GM19397 (cell line): Measurements from ENCODE around the gene MAMLD1.

ENCODE experiments used
- ATAC-seq: cut with Tn5 transposase; IDR thresholded peaks from one replicate; pipeline ENCODE4 v1.9.1; 2021; ENCODE audit warnings: mild to moderate bottlenecking, moderate library complexity; ENCODE audit not compliant: unreplicated experiment

MAMLD1 gene

DNA sequence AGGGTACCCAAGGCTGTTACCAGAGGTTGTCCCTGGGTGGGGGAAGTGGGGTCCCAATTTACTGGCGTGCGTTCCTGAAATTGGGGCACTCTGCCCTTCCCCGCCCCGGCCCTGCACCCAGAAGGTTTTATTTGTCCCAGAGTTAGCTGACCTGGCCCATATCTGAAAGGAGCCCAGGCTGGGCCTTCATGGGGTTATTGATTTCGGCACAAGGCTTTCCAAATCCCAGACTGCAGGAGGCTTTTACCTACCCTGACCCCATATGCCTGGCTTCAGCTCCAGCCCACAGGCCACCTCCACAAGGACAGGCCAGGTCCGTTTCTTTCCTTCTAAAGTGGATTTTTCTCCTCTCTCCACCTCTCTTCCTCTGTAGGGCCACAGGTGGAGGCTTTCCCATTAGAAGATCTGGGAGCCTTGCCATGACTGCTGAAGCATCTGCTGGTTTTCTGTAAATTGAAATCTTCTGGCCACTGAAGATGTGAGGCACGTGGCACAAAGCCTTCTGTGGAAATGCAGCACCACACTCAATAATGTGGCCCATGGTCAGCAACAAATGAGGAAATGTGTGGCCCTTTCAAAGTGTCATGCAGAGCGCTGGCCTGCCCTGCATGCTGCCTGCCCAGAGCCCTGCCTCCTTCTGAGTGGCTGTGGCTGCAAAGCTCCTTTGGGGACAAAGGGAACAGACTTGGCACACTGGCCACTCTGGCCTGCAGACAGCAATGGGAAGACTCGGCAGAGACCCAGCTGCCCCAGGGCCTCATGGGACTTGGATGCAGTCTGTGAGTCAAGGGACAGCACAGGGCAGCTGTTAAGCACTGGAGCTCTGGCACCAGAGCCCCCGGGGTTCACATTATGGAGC is 162.2 kb downstream of the MAMLD1 start:
- ATAC-seq, result no peak

DNA sequence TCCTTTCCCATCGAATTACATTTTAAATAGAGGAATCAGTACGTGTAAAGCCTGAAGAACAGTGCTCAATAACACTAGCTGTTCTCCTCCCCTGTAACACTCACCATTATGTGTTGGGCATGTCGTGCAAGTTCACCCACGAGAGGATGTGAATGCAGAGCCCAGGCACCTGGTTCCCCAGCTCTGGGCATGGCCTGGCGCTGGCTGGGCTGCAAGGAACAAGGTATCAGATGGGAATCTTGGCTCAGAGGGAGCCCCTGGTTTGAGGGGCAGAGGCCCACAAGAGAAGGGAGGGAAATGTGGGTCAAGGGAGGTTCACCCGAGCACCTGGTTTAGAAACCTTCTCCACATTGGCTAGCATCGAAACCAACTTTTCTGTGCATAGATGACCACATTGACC is 163.6 kb downstream of the MAMLD1 start:
- no peak for ATAC-seq

DNA sequence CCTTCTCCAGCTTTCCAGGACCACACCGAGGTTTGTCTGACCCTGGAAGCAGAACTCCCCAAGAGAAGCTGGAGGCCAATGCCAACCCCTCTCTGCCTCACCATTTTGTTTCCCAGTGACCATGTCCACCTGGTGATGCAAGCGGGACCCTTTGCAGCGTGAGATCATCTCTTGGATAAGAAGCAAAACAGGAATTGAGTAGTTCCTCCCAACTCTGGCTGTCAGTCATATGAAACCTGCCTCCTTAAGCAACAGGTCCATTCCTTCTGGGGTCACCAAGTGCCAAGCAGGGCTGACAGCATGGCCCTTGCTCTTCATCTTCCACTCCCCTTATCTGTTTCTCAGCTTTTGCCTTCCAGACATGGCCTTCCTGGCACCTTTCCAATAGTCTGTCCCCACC is 164.0 kb downstream of the MAMLD1 start:
- no peak for ATAC-seq

DNA sequence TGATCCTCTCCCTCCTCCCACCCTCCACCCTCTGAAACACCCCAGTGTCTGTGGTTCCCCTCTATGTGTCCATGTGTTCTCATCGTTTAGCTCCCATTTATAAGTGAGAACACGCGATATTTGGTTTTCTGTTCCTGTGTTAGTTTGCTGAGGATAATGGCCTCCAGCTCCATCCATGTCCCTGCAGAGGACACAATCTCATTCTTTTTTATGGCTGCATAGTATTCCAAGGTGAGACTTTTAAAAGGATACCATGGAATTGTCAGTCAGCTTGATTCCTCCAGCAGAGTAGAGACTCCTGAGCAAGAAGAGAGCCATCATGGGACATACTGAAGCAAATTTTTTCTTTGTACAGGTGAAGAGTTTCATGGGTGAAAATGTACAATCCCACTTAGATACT is 166.5 kb downstream of the MAMLD1 start:
- ATAC-seq, result no peak

DNA sequence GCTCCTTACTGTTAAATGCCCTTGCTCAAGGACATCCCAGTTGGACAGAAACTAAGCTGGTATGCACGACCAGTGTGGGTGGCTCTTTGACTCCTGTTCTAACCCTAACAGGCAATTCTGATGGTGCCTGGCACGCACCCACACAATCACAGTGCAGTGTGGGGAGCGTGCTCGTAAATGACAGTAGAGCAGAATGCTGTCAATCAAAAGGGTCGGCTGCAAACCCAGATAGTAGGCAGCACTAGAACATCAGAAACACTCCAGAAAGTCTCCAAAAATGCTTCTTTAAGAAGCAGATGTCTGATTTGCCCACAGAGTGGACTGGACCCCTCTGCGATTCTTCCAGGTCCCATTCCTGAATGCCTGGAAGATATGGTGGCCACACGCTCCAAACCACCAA is 167.7 kb downstream of the MAMLD1 start:
- no peak for ATAC-seq

DNA sequence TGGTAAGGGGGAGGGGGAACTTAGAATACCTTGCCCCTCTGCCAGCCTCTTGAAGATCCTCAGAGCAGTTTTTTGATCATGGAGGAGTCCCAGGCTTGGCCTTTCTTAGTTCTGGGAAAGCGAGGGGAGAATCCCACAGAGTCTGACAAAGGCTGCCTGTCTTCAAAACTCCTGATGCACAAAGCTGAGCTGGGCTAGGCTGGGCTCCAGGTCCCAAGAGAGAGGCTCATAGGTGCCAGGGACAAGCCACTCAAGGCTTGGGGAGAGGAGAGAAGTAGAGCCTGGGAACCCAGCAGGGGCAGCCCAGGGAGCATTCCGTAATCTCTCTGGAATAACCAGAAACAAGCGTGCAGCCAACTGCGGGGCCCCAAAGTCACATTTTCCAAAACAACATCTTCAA is 168.3 kb downstream of the MAMLD1 start:
- ATAC-seq, result no peak

DNA sequence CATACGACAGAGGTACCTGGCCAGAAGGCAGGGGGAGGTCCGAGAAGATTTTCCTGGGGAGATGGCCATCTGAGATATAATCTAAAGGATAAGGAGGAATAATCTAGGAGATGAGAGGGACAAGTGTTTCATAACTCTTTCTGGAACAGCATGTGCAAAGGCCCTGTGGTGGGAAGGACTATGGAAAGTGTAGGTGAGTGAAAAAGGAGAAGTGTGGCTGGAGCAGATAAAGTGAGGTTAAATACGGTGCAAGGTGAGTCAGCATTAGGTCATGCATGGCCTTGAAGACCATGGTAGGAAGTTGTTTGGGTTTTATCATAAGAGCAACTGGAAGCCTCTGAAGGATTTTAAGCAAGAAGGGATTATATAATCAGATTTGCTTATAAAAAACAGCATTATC is 170.7 kb downstream of the MAMLD1 start:
- ATAC-seq, result no peak

DNA sequence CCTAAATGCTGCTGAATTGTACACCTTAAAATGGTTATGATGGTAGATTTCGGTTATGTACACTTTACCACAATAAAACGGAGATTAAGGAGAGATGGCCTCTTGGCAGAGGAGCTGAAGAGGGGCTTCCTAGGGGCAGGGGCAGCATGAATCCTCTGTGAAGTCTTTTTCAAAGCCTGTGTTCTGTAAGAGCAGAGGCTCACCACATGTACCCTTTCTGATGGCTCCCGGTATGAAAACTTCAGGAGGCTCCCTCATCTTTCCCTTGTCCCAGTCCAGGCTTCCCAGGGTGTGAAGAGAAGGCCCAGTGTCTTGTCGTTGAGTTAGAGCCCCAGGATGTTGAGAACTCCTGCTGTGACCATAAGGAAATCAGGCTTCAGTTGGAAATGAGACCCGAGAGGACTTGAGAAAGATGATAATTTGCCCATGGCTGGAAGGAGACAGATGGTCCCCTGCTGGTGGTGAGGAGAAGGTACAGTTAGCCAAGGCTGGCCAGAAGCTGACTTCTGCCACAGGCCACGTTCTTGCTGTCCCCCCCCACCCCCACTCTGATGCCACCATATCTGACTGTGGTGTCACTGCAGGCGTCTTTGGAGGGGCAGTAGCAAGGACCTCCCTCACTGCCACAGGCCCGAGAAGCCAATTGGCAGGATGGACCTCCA is 173.5 kb downstream of the MAMLD1 start:
- ATAC-seq, result no peak

DNA sequence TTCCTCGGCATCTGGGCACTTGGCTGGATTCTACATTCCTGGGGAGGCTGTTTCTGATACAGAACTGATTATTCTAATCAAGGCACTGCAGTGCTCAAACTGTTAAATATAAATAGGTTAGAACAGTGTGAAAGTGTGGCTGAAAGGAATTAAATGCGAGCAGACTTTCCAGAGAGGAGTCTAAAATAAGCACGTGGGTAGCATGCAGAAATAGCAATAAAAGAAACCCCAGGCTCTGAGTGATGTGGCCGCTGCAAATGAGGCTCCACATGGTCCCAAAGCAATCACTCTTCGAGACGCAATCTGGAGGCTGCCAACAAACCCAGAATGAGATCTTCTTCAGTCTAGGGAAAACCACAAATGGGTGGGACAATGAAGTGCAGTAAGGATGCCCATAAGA is 174.7 kb downstream of the MAMLD1 start:
- ATAC-seq, result no peak

DNA sequence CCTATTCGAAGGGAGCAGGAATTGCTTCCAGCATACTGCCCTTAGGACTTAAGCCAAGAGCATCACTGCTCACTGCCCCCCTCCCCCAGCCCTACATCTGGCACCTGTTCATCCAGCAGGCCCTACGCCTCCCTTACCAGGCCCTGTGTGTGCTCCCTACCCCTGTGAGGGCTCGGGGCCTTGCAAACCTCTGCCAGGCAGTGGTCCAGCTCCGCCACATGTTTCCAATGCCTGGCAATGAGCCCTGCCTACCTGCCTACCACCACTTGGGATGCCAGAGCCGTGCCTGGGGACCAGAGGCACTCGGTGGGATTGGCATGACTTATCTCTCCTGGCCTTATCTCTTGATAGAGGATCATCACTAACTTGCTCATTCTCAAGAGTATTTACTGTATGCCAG is 177.8 kb downstream of the MAMLD1 start:
- ATAC-seq, result no peak

DNA sequence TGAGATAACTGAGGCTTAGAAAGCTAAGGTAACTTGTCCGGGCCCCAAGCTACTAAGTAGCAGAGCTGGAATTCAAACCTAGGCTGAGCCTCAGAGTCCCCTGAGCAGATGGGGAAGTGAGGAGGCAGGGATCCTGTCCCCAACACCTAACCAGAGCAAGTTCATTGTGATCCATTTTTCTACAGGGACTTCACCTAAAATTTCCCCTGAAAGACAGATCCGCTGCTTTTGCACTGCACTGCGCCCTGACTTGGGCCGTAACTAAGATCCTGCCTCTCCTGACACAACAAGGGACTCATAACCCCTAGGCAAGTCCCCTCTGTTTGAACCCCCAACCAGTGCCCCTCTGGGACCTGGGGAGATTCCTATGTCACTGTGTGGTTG is 179.7 kb downstream of the MAMLD1 start:
- no peak for ATAC-seq

DNA sequence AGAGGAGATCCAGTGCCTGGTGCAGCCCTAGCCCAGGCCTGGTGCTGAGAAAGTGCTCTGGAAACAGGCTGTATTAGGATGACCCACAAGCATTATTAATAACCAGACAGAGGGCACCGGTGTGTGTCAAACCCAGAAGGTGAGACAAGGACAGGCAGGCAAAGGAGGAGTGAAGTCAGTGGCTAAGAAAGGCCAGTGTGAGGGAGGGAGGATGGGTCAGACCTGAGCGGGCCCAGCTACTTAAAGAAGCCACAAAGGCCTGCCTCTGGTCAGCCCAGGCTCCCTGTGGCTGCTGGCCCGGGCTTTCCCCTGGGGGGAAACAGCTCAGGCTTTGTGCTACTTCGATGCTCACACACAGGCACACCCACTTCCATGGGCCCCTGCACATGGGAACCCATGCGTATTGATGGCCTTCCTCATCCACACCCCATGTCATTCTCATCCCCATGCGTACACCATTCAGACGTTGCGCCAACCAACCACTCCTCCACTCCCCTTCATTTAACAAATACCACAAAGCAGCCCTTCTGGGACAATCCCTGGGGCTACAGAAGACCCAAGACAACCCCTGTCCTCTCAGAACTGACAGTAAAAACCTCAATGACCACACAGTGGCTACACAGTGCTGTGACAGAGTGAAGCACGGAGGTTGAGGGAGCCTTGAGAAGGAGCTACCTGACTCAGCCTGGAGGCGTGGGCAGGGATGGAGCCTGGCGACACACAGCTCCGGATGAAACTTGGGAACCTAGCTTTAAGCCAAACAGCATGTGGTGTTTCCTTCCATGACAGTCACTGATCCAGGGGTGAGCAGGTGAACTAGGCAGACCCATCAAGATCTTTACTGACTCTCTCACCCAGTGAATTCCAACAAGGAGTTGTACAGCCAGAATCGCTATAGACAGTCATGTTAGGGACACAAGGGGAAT is 180.4 kb downstream of the MAMLD1 start:
- ATAC-seq, result no peak

DNA sequence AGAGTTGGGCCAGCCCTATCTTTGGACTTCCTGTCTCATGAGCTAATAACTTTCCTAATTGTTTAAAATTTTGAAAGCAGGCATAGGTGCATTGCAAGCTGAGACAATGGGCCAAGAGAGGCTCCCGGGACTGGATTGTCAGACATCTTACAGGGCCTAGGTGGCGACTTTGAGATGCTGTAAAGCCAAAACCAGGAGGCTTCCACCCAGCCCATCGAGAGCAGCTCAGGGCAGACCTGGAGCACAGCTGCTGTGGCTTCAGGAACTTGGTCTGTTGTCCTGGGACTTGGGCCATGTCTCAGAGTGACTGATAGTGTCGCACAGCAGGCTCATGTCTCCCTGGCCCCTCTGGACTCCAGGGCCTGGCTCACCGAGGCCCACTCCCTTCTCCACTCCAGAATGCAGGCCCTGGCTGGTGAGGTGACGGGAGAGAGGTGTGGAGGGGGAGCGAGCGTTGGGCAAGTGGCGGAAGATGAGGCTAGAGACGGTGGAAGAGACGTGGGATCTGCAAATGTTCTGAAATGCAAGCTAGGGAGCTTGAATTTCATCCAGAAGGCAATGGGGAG is 181.2 kb downstream of the MAMLD1 start:
- ATAC-seq, result no peak

DNA sequence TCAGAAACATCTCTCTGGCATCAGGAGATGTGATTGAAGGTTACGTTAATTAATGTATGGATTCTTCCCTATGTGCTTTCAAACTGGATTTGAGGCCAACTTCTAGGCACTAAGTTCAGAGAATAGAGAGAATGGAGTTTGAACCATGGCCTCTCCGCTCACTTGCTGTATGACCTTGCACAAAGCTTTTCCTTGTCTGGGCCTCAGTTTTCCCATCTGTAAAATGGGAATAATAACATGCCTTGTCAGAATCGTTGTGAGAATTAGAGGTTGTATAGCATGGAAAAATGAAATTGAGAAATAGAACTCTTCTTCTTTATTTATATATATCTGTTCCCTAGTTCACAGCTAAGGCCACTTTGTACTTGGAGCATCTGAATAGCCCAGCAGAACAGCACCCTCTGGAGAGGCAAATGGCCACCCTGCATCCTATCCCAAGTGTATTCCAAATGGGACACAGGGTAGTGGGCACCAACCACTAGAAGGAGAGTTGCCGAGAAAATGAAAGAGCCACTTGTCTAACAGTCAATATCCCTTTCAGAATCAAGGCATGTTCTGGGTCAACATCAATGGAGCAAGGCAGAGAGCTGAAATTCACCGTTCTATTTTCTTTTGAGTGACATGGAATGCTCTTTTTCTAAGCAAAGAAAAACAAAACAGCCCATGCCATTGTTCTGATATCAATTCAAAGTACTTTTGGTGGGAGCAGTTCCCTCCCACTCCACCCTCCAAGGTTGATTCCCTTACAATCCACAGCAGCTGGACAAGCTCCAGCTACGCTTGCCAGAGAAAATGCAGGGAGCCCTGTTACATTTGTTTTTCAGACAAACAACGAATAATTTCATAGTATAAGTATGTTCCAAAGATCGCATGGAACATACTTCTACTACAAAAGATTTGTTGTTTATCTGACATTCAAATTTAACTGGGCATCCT is 182.0 kb downstream of the MAMLD1 start:
- ATAC-seq, result no peak

DNA sequence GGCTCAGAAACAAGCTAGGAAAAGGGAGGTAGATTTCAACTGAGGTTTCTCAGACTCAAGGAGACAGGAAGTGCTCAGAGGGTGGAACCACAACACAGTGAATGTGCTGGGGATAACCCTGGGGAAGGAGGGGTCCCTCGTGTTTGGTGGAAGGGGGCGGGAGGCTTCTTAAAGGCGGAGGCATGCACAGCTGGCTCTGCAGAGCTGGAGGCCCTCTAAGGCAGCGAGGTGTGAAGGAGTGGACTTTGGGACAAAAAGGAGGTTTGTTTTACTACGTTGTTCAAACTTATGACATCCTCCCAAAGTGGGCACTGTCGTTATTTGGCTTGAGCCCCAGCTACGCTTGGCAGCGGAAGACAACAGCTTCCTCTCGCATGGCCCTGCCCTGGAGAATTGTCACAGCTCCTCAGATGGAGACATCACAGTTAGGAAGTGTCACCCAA is 183.6 kb downstream of the MAMLD1 start:
- no peak for ATAC-seq

DNA sequence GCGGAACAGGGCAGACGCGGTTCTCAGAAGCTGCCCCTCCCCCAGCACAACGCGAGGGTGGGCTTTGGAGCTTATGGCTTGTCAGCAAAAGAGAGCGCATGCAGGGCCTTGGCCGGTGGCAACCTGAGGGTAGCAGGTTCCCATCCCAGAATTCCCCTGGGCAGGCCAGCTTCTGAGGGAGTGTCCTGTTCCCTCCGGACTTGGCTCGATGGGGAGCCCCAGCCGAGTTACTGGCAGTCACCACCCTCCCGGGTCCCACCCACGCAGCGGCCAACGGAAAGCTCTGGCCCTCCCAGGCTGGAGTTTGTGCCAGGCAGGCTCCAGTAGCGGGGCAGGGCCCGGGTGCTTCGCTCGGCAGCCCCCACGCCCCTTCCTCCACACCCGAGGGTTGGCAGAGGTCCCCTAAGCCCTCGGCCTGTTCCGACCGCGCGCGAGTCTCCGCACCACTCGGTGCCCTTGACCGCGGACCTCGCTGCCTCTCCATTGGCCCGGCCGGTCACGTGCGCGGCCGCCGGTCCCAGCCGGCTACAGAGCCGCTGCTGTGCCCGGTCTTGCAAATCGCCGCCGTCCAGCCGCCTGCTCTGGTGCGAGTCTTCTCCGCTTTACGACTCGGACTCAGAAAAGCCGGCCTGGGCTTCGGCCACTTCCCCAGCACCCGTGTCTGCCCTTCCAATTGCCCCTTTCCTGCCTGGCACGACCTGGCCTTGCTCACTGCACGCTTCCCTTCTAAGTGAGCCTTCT is 184.4 kb downstream of the MAMLD1 start:
- ATAC-seq, result peak; percentile 59

DNA sequence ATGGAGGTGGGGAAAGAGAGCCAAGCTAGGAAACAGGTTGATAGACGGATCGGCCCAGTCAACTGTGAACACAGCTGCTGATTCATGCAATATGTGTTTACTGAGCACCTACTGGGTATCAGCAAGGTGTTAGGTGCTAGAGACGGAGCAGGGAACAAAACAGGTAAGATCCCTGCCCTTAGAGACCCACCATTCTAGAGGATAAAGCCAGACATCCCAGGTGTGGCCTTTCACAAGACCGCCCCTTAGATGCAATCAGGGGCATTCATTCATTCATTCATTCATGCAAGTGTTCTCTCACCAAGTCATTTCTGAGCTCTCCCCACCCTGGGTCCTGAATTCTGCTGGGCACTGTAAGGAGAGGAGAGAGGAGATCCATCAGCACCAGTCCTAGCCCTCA is 185.1 kb downstream of the MAMLD1 start:
- no peak for ATAC-seq

DNA sequence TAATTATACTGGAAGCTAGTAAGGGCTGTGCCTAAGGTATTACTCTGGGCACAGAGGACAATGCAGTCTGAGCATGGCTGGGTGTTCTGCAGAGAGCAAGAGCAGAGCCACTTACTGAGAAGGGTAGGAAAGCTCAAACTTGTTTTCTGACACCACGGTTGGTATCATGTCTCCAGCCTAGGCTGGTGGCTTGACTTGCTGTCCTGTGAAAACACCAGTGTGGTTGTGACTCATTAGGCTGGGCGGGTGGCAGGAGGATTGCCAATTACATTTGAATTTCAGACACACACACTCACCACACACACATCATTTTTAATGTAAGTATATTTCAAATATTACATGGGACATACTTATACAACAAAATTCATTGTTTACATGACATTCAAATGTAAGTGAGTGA is 185.6 kb downstream of the MAMLD1 start:
- no peak for ATAC-seq

DNA sequence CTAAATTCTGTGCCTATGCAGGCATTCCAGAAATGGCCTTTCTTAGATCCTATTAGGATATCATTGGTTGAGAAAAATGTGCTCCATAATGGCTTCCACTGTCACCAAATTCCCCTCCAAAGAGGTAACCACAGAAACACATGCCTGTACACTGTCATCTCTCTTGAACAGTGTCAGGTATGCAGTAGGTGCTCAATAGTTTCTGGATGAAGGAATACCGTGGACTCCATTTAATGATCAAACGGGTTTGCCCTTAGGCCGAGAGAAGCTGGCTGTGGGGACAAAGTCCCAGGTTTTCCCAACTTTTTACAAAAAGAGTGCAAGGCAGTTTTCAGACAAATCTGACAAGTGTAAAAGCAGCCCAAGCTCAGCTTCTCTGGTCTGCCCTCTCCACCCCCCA is 188.8 kb downstream of the MAMLD1 start:
- ATAC-seq, result no peak
